Measurements from ENCODE around the gene TBCE.
A peak's percentile ranks its signal among the peaks of the same experiment; 100 is the strongest.

Gene TBCE

DNA sequence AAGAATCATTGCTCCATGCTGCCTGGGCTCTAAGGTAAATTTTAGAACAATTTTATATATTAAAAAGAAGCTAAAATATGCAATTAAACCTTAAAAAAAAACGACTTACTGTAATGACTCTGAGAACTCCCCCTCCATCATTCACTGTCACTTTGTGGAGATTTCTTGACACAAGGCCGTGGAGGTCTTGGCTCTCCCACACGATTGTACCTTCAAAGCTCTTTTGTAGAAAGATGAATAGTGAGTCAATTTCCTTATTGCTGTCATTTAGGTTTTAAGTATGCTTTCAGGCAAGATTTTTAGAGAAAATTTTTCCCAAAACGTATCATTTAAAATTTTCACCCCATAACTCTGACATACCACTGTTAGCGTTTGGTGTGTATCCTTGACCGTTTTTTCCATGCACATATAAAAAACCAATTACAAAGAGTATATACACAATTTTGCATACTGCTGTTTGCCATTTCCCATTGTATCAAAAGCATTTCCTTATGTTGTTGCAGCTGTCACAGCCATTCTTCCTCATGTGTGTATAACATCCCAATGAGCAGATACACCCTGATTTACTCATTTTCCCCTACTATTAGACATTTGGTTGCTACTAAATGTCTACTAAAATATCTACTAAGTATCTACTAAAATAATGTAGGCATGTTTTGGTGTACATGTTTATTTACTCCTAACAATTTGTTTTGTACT lies 103.7 kb downstream of the TBCE start:
- in situ Hi-C loops (cut with HindIII; ENCODE audit: low pct_ligation_motif_present, low pct_unique_long_range_greater_than_20kb, low sequenced_read_pairs): no loop called here
- no peak for DNase-seq

GRCh38 chr1:235473806-235474205 lies 106.6 kb downstream of the TBCE start:
- in situ Hi-C loops (cut with HindIII; ENCODE audit: low pct_ligation_motif_present, low pct_unique_long_range_greater_than_20kb, low sequenced_read_pairs): no loop called here
- no peak for DNase-seq

- no peak for DNase-seq
- in situ Hi-C loops (cut with HindIII; ENCODE audit: low pct_ligation_motif_present, low pct_unique_long_range_greater_than_20kb, low sequenced_read_pairs): no loop called here
Measured at GRCh38 chr1:235483090-235483489, 115.9 kb downstream of the TBCE start.

GRCh38 chr1:235485558-235485957 lies 118.3 kb downstream of the TBCE start:
- no peak for DNase-seq
- in situ Hi-C loops (cut with HindIII; ENCODE audit: low pct_ligation_motif_present, low pct_unique_long_range_greater_than_20kb, low sequenced_read_pairs): no loop called here

DNA sequence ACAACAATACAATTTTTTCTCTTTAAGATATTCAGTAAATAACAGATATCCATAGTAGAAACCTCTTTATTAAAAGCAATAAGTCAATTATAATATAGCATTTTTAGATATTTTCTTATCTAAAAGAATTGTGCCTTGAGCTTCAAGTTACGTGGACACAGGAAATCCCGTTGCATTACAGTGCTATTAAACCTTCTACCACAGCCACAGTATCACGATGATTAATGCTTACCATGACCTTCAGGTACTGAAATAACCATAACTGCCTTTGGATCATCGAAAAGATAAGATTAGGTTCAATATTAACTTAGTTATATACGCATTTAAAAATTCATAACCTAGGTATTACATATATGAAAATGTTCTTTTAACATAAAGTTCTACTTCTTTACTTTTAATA lies 119.1 kb downstream of the TBCE start:
- in situ Hi-C loops (cut with HindIII; ENCODE audit: low pct_ligation_motif_present, low pct_unique_long_range_greater_than_20kb, low sequenced_read_pairs): no loop called here
- no peak for DNase-seq

- in situ Hi-C loops (cut with HindIII; ENCODE audit: low pct_ligation_motif_present, low pct_unique_long_range_greater_than_20kb, low sequenced_read_pairs): no loop called here
- no peak for DNase-seq
Measured at GRCh38 chr1:235491644-235492043, 124.4 kb downstream of the TBCE start.

DNA sequence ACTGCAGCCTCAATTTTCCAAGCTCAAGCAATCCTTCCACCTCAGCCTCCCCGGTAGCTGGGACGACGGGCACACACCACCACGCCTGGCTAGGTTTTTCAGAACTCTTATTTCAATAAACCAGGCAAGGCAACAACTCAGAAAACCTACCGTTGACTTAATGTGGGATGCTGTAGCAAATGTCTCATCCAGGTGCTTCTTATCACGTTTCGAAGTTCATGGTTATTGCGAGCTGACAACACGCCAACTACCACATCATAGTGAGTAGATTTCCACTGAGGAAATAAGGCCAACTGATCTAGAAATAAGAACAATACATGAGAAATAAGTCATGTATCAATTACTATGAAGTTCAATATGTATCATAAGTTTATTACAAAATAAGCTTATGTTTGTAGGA lies 127.3 kb downstream of the TBCE start:
- DNase-seq: no peak
- in situ Hi-C loops (cut with HindIII; ENCODE audit: low pct_ligation_motif_present, low pct_unique_long_range_greater_than_20kb, low sequenced_read_pairs): no loop called here

DNA sequence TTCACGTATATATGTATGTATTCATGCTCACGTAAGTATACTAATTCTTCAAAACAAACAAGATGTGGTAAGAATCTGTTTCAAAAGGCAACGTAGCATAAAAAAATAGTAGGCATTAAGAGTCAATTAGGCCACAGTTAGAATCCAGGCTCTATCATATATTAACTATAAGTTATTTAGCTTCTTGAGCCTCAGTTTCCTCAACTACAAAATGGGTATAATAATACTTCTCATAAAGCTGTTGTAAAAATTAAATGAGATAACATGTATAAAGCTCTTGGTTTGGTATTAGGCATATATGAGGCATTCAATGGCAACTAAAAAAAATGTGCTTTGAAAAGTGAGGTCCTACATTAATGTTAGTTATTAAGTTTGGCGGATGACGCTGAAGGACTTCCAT lies 127.8 kb downstream of the TBCE start:
- no peak for DNase-seq
- in situ Hi-C loops (cut with HindIII; ENCODE audit: low pct_ligation_motif_present, low pct_unique_long_range_greater_than_20kb, low sequenced_read_pairs): no loop called here

GRCh38 chr1:235495551-235495950 lies 128.3 kb downstream of the TBCE start:
- in situ Hi-C loops (cut with HindIII; ENCODE audit: low pct_ligation_motif_present, low pct_unique_long_range_greater_than_20kb, low sequenced_read_pairs): no loop called here
- DNase-seq: no peak

GRCh38 chr1:235500971-235501540 lies 133.8 kb downstream of the TBCE start:
- peak; percentile 33 for DNase-seq
- in situ Hi-C loops (cut with HindIII; ENCODE audit: low pct_ligation_motif_present, low pct_unique_long_range_greater_than_20kb, low sequenced_read_pairs): no loop called here

Measured in ACHN (cell line).